CD4-positive, alpha-beta T cell treated with Interleukin-17A for 4 hours (primary cell): ENCODE results near the gene SYNGR4.
A peak's percentile ranks its signal among the peaks of the same experiment; 100 is the strongest.
"Not testable (repeated sequence)": the region's sequence is repeated elsewhere in the genome, so short reads cannot be mapped to it uniquely, and the experiment has no call there.

Source experiments
- DNase-seq: peaks from one replicate; pipeline ENCODE4 v3.0.0-alpha.2; 2020; ENCODE audit warnings: mixed read lengths

Gene SYNGR4

GRCh38 chr19:48363810-48364597 lies at the start of gene SYNGR4, which contains the start of gene TMEM143:
SYNGR4 (plus strand) TSS chr19:48364367; CDS start chr19:48365843, 1,476 bp downstream.
TMEM143 (minus strand) TSS chr19:48363940; CDS start chr19:48363920, 20 bp downstream.
- DNase-seq: peak; percentile 99

GRCh38 chr19:48315712-48316111 lies 48.5 kb upstream of the SYNGR4 start:
- DNase-seq: no peak

GRCh38 chr19:48317708-48317960 lies 46.5 kb upstream of the SYNGR4 start:
- DNase-seq: not testable (repeated sequence)

GRCh38 chr19:48318286-48318987 lies 45.7 kb upstream of the SYNGR4 start:
- no peak for DNase-seq

- peak; percentile 88 for DNase-seq
Measured at GRCh38 chr19:48319647-48320541, 44.3 kb upstream of the SYNGR4 start.

- peak; percentile 100 for DNase-seq
Measured at GRCh38 chr19:48321372-48321621, 42.9 kb upstream of the SYNGR4 start.

GRCh38 chr19:48321622-48322591 lies 42.3 kb upstream of the SYNGR4 start:
- peak; percentile 100 for DNase-seq

- DNase-seq: peak; percentile 91
Measured at GRCh38 chr19:48325265-48325910, 38.8 kb upstream of the SYNGR4 start, which contains the start of gene EMP3. EMP3 (plus strand) TSS chr19:48325552; CDS start chr19:48326845, 1,293 bp downstream.

GRCh38 chr19:48329167-48329891 lies 34.8 kb upstream of the SYNGR4 start:
- peak; percentile 65 for DNase-seq

GRCh38 chr19:48330012-48330681 lies 34.0 kb upstream of the SYNGR4 start:
- DNase-seq: peak; percentile 85

- DNase-seq: no peak
Measured at GRCh38 chr19:48332351-48332661, 31.9 kb upstream of the SYNGR4 start.

GRCh38 chr19:48332662-48333466 lies 31.3 kb upstream of the SYNGR4 start:
- peak; percentile 98 for DNase-seq

- DNase-seq: peak; percentile 97
Measured at GRCh38 chr19:48333467-48334384, 30.4 kb upstream of the SYNGR4 start.

- DNase-seq: no peak
Measured at GRCh38 chr19:48338253-48338755, 25.9 kb upstream of the SYNGR4 start.

- DNase-seq: no peak
Measured at GRCh38 chr19:48338802-48339503, 25.2 kb upstream of the SYNGR4 start.

- no peak for DNase-seq
Measured at GRCh38 chr19:48340995-48341394, 23.2 kb upstream of the SYNGR4 start.
